ENCODE measurements around the gene ALDH6A1.

ALDH6A1 gene

GRCh38 chr14:74048281-74048680 is 36.0 kb downstream of the ALDH6A1 start:
- no peak for DNase-seq (ENCODE audit: low spot score)

GRCh38 chr14:74045522-74045921 is 38.7 kb downstream of the ALDH6A1 start:
- no peak for DNase-seq (ENCODE audit: low spot score)

- no peak for DNase-seq (ENCODE audit: low spot score)
Measured at GRCh38 chr14:74042296-74042695, 42.0 kb downstream of the ALDH6A1 start.

GRCh38 chr14:74038020-74038859 is 46.0 kb downstream of the ALDH6A1 start:
- peak; percentile 61 for DNase-seq (ENCODE audit: low spot score)

- DNase-seq (ENCODE audit: low spot score) = no peak
Measured at GRCh38 chr14:74035556-74035955, 48.7 kb downstream of the ALDH6A1 start.

GRCh38 chr14:74034572-74034971 is 49.7 kb downstream of the ALDH6A1 start:
- no peak for DNase-seq (ENCODE audit: low spot score)

- DNase-seq (ENCODE audit: low spot score) = no peak
Measured at GRCh38 chr14:74029136-74029535, 55.1 kb downstream of the ALDH6A1 start.

- no peak for DNase-seq (ENCODE audit: low spot score)
Measured at GRCh38 chr14:74022346-74022745, 61.9 kb downstream of the ALDH6A1 start.

GRCh38 chr14:74019408-74020137 is 64.7 kb downstream of the ALDH6A1 start:
- no peak for DNase-seq (ENCODE audit: low spot score)

- DNase-seq (ENCODE audit: low spot score) = peak; percentile 83
Measured at GRCh38 chr14:74018586-74019407, 65.5 kb downstream of the ALDH6A1 start, which contains the start of the genes BBOF1 and ENTPD5. Gene BBOF1 (plus strand): TSS chr14:74019349. CDS start chr14:74019479, 130 bp downstream. Gene ENTPD5 (minus strand): TSS chr14:74019288. CDS start chr14:73988102, 31,186 bp downstream.

GRCh38 chr14:74018174-74018585 is 66.1 kb downstream of the ALDH6A1 start:
- DNase-seq (ENCODE audit: low spot score) = peak; percentile 10

- no peak for DNase-seq (ENCODE audit: low spot score)
Measured at GRCh38 chr14:74015963-74016362, 68.3 kb downstream of the ALDH6A1 start.

- no peak for DNase-seq (ENCODE audit: low spot score)
Measured at GRCh38 chr14:74015176-74015575, 69.1 kb downstream of the ALDH6A1 start.

- DNase-seq (ENCODE audit: low spot score) = no peak
Measured at GRCh38 chr14:74014299-74014698, 70.0 kb downstream of the ALDH6A1 start.

GRCh38 chr14:74008843-74009499 is 75.3 kb downstream of the ALDH6A1 start:
- DNase-seq (ENCODE audit: low spot score) = no peak
